ENCODE measurements around the gene CRYGB. TPM values are rescaled to one million over a fixed set of nuclear protein-coding genes. Genes with fewer than 3 reads are reported as not detected.

The CRYGB gene
- total and polyA plus RNA-seq, 2 of the 4 experiments (the other 2 are of a cell fraction) = not detected

- no peak within 1 kb of the TSS for H3K14ac ChIP-seq (replicated peaks; ENCODE audit: low read depth, low read length)
- in situ Hi-C loops (cut with MboI; ENCODE audit: low sequenced_read_pairs) = no loop called here
- H3K4ac ChIP-seq (ENCODE audit: low read depth, low read length) = no peak within 1 kb of the TSS
- no peak within 1 kb of the TSS for H2BK20ac ChIP-seq (ENCODE audit: low read depth, low read length)
- dilution Hi-C loops (cut with HindIII; ENCODE audit: low sequenced_read_pairs, unreplicated experiment) = no loop called here
- H3K4me3 ChIP-seq (ENCODE audit: insufficient read depth, low read depth, low read length) = no peak within 1 kb of the TSS
- no peak within 1 kb of the TSS for H3K18ac ChIP-seq (ENCODE audit: low read depth, low read length)
- H3K79me1 ChIP-seq (ENCODE audit: low read depth in 1 of 2, low read length in 2 of 2) = no peaks in the 10 kb centered on the region
- H3K56ac ChIP-seq (ENCODE audit: extremely low read depth, insufficient read depth, low read length) = no peak within 1 kb of the TSS
- H3K4me1 ChIP-seq (ENCODE audit: control insufficient read depth, insufficient read depth, low read length) = no peaks in the 10 kb centered on the region
- peaks cover 5% of the 10 kb centered on the region; the same call in 1 of the 2 replicates for H3K27me3 ChIP-seq (ENCODE audit: control insufficient read depth, insufficient read depth, low read length)
- no peak within 1 kb of the TSS for H2BK15ac ChIP-seq (ENCODE audit: low read depth, low read length)
- ChIA-PET CTCF (interaction anchor here (1.0 kb wide), 1 partner anchor 18 kb away, joined by 3 read pairs; no protein-coding TSS in a partner anchor), POLR2A (ENCODE audit: unreplicated experiment) (no interaction called here)
- H3K9me1 ChIP-seq (ENCODE audit: insufficient read depth, low read length) = no peaks in the 10 kb centered on the region
- H3K9me3 ChIP-seq (ENCODE audit: control insufficient read depth, insufficient read depth, low read length) = no peaks in the 10 kb centered on the region
- H2AFZ ChIP-seq (replicated peaks; ENCODE audit: low read length, poor library complexity) = no peak within 1 kb of the TSS
- no peak within 1 kb of the TSS for H2AK9ac ChIP-seq (replicated peaks; ENCODE audit: low read depth, low read length, poor library complexity)
- no peak within 1 kb of the TSS for H3K23ac ChIP-seq (ENCODE audit: low read depth, low read length)
- H3K36me3 ChIP-seq (ENCODE audit: control insufficient read depth, insufficient read depth, low read length) = no peaks in the 10 kb centered on the region
- BruUV-seq (replicated peaks) = no TSS peak
- no peaks in the 10 kb centered on the region for H4K20me1 ChIP-seq (ENCODE audit: insufficient read depth, low read length)
- no peak within 1 kb of the TSS for H2BK120ac ChIP-seq (ENCODE audit: low read depth, low read length)
- no peak within 1 kb of the TSS for H3K9ac ChIP-seq (ENCODE audit: low read depth, low read length)
- H4K8ac ChIP-seq (ENCODE audit: low read depth in 2 of 2, low read length in 2 of 2) = no peak within 1 kb of the TSS
- H3K27ac ChIP-seq (ENCODE audit: insufficient read depth, low read length) = no peak within 1 kb of the TSS
- H4K91ac ChIP-seq (ENCODE audit: insufficient read depth, low read depth, low read length) = no peak within 1 kb of the TSS
- H4K5ac ChIP-seq (ENCODE audit: low read depth, low read length) = no peak within 1 kb of the TSS
- H2BK5ac ChIP-seq (ENCODE audit: low read depth, low read length, poor library complexity, severe bottlenecking) = no peak within 1 kb of the TSS
- intact Hi-C loops (cut with micrococcal nuclease) = no loop called here
- DNase-seq = no peak
- H3K4me2 ChIP-seq (ENCODE audit: low read depth, low read length) = no peak within 1 kb of the TSS
- 33% methylated on average over 2 of the region's 19 CpGs; no CpG with 5 or more reads in 1 of the 2 experiments for WGBS, 2 experiments (ENCODE audit: extremely low coverage in 2 of 2, insufficient read length in 1 of 2)
- no peak within 1 kb of the TSS for H2AK5ac ChIP-seq (ENCODE audit: low read depth, low read length)
- ATAC-seq (ENCODE audit: low read depth) = no peak
- TF ChIP-seq USF2 (IDR thresholded peaks at IDR 0.05; ENCODE audit: low read depth, low read length) = no peak
- TF ChIP-seq SMC3 (IDR thresholded peaks at IDR 0.05; ENCODE audit: low read depth, low read length) = no peak
- no peak for TF ChIP-seq MAFK (IDR thresholded peaks at IDR 0.05; ENCODE audit: low read depth, low read length)
- TF ChIP-seq MAZ (IDR thresholded peaks at IDR 0.05; ENCODE audit: borderline replicate concordance, low read depth, low read length) = no peak
- no peak for TF ChIP-seq RCOR1 (IDR thresholded peaks at IDR 0.05; ENCODE audit: insufficient replicate concordance, low read length)
- no peak for TF ChIP-seq RAD21 (IDR thresholded peaks at IDR 0.05; ENCODE audit: low read length)
- no peak for TF ChIP-seq NFE2L2 (IDR thresholded peaks at IDR 0.05; ENCODE audit: low read depth, low read length)
- no peak for TF ChIP-seq CTCF (conservative IDR thresholded peaks at IDR 0.05; ENCODE audit: low read depth, low read length)
- no peak for TF ChIP-seq CEBPB (IDR thresholded peaks at IDR 0.05; ENCODE audit: low read depth, low read length)
- no peak for TF ChIP-seq ELK1 (IDR thresholded peaks at IDR 0.05; ENCODE audit: borderline replicate concordance, low read depth, low read length)
- TF ChIP-seq BHLHE40 (IDR thresholded peaks at IDR 0.05; ENCODE audit: low read depth, low read length) = no peak
- no peak for TF ChIP-seq MXI1 (IDR thresholded peaks at IDR 0.05; ENCODE audit: borderline replicate concordance, low read depth, low read length)
- no peak for TF ChIP-seq RFX5 (IDR thresholded peaks at IDR 0.05; ENCODE audit: low read depth, low read length)
- TF ChIP-seq FOS (IDR thresholded peaks at IDR 0.05; ENCODE audit: low read depth, low read length) = no peak
These were observed 15.9 kb downstream of the CRYGB start, which contains the start of gene CRYGC for GRCh38 chr2:208129744-208130711. Gene CRYGC, minus strand, starts transcription at chr2:208129828. Its CDS starts 36 bp downstream, at chr2:208129792.

Data from IMR-90 (cell line).